ENCODE measurements around the gene RAD54L.
A peak's percentile ranks its signal among the peaks of the same experiment; 100 is the strongest.
"Not testable (repeated sequence)": the region's sequence is repeated elsewhere in the genome, so short reads cannot be mapped to it uniquely, and the experiment has no call there.

RAD54L gene

GRCh38 chr1:46301808-46302640 is 54.5 kb downstream of the RAD54L start:
- peak overlapping the region; percentile 28 for H2AFZ ChIP-seq (ENCODE audit: low read depth, low read length)
- H3K4me1 ChIP-seq (ENCODE audit: insufficient read depth, low read length) = peaks cover 17% of the 10 kb centered on the region
- no peaks in the 10 kb centered on the region for H3K9me3 ChIP-seq (ENCODE audit: low read length)
- no peaks in the 10 kb centered on the region for H3K27me3 ChIP-seq (ENCODE audit: insufficient read depth, low read length)
- peaks cover 15% of the 10 kb centered on the region for H3K36me3 ChIP-seq (ENCODE audit: insufficient read depth, low read length)
- peak overlapping the region; percentile 90 for H3K4me3 ChIP-seq (ENCODE audit: low read length)

DNA sequence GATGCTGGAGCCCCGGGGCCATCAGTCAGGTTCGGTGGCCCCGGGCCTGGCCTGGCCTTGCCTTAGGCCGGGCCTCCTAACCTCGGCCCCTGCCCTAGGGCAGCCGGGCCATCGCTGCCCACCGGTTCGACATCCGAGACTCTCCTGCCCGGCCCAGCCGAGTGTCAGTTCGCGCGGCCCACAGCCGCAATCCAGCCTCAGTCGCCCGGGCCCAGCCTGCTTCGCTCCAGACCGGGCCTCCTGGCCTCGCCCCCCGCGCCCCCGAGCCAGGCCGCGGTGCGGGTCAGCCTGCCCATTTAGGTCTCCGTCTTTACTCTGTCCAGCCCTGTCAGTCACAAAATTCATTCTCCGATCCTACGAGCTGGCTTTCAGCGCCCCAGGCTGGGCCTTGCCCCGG is 55.1 kb downstream of the RAD54L start:
- Histone ChIP-seq H3K4me1 (ENCODE audit: insufficient read depth, low read length) (peaks cover 17% of the 10 kb centered on the region), H3K9me3 (ENCODE audit: low read length) (no peaks in the 10 kb centered on the region), H3K4me3 (ENCODE audit: low read length) (peak overlapping the region; percentile 90), H3K36me3 (ENCODE audit: insufficient read depth, low read length) (peaks cover 15% of the 10 kb centered on the region), H2AFZ (ENCODE audit: low read depth, low read length) (peak overlapping the region; percentile 28), H3K27me3 (ENCODE audit: insufficient read depth, low read length) (no peaks in the 10 kb centered on the region)

- Histone ChIP-seq H3K9me3 (ENCODE audit: low read length) (no peaks in the 10 kb centered on the region), H3K4me1 (ENCODE audit: insufficient read depth, low read length) (peaks cover 17% of the 10 kb centered on the region), H3K36me3 (ENCODE audit: insufficient read depth, low read length) (peaks cover 12% of the 10 kb centered on the region), H3K27me3 (ENCODE audit: insufficient read depth, low read length) (no peaks in the 10 kb centered on the region), H2AFZ (ENCODE audit: low read depth, low read length) (peak within 1 kb of the TSS; percentile 29), H3K4me3 (ENCODE audit: low read length) (peak within 1 kb of the TSS; percentile 90)
These were observed 55.7 kb downstream of the RAD54L start, which contains the start of the genes LRRC41 and UQCRH for GRCh38 chr1:46303038-46303871. Gene LRRC41, minus strand, starts transcription at chr1:46303616. Its CDS starts 294 bp downstream, at chr1:46303322. Gene UQCRH, plus strand, starts transcription at chr1:46303698. Its CDS starts 69 bp downstream, at chr1:46303767.

DNA sequence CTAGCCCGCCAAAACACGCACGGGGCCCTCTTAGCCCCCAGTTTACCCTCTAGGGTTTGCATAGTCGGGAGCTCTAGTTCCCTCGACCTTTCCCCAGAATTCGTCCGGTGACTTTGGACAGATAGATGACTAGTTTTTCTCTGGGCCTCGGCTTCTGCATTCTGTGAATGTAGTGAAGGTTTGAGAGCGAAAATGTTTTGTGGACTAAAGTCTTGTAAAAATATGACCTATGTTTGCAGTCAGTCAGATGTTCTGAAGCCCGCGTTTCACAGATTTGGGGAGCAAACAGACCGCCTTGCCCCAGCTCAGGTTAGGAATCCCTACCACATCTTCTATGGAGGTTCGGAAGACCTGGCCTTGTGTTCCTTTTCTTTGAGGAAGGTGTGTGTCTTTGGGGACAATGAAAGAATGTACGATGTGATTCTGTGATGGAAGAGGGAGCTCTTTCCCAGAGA is 56.3 kb downstream of the RAD54L start:
- H3K4me1 ChIP-seq (ENCODE audit: insufficient read depth, low read length) = peaks cover 17% of the 10 kb centered on the region
- no peaks in the 10 kb centered on the region for H3K27me3 ChIP-seq (ENCODE audit: insufficient read depth, low read length)
- H3K9me3 ChIP-seq (ENCODE audit: low read length) = no peaks in the 10 kb centered on the region
- H3K4me3 ChIP-seq (ENCODE audit: low read length) = peak overlapping the region; percentile 90
- peak overlapping the region; percentile 29 for H2AFZ ChIP-seq (ENCODE audit: low read depth, low read length)
- peaks cover 19% of the 10 kb centered on the region for H3K36me3 ChIP-seq (ENCODE audit: insufficient read depth, low read length)

GRCh38 chr1:46306159-46306530 is 58.6 kb downstream of the RAD54L start:
- H3K9me3 ChIP-seq (ENCODE audit: low read length) = no peaks in the 10 kb centered on the region
- peaks cover 35% of the 10 kb centered on the region for H3K36me3 ChIP-seq (ENCODE audit: insufficient read depth, low read length)
- H3K4me3 ChIP-seq (ENCODE audit: low read length) = no peak overlapping the region
- no peaks in the 10 kb centered on the region for H3K27me3 ChIP-seq (ENCODE audit: insufficient read depth, low read length)
- no peak overlapping the region for H2AFZ ChIP-seq (ENCODE audit: low read depth, low read length)
- H3K4me1 ChIP-seq (ENCODE audit: insufficient read depth, low read length) = peaks cover 8% of the 10 kb centered on the region

GRCh38 chr1:46309401-46310159 is 62.0 kb downstream of the RAD54L start:
- H3K4me1 ChIP-seq (ENCODE audit: insufficient read depth, low read length) = peaks cover 5% of the 10 kb centered on the region
- H3K27me3 ChIP-seq (ENCODE audit: insufficient read depth, low read length) = no peaks in the 10 kb centered on the region
- H2AFZ ChIP-seq (ENCODE audit: low read depth, low read length) = no peak overlapping the region
- H3K9me3 ChIP-seq (ENCODE audit: low read length) = no peaks in the 10 kb centered on the region
- H3K4me3 ChIP-seq (ENCODE audit: low read length) = no peak overlapping the region
- H3K36me3 ChIP-seq (ENCODE audit: insufficient read depth, low read length) = peaks cover 64% of the 10 kb centered on the region

DNA sequence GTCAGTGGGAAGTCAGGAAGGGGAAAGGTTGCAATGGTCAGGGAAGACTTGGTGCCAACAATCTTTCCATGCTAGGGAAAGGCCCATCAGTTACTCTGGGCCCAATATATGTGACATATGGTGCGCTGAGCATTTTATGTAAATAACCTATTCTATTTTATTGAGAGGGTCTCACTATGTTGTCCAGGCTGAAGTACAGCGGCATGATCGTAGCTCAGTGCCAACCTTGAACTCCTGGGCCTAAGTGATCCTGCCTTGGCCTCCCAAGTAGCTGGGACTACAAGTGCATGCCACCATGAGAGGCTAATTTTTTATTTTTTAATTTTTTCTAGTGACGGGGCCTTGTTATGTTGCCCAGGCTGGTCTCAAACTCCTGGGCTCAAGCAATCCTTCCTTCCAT is 62.8 kb downstream of the RAD54L start:
- no peaks in the 10 kb centered on the region for H3K4me1 ChIP-seq (ENCODE audit: insufficient read depth, low read length)
- no peaks in the 10 kb centered on the region for H3K27me3 ChIP-seq (ENCODE audit: insufficient read depth, low read length)
- no peak overlapping the region for H3K4me3 ChIP-seq (ENCODE audit: low read length)
- H2AFZ ChIP-seq (ENCODE audit: low read depth, low read length) = no peak overlapping the region
- H3K36me3 ChIP-seq (ENCODE audit: insufficient read depth, low read length) = peaks cover 69% of the 10 kb centered on the region
- no peaks in the 10 kb centered on the region for H3K9me3 ChIP-seq (ENCODE audit: low read length)

GRCh38 chr1:46315669-46316403 is 68.3 kb downstream of the RAD54L start:
- Histone ChIP-seq H3K9me3 (ENCODE audit: low read length) (no peaks in the 10 kb centered on the region), H3K4me1 (ENCODE audit: insufficient read depth, low read length) (no peaks in the 10 kb centered on the region), H3K4me3 (ENCODE audit: low read length) (no peak overlapping the region), H3K36me3 (ENCODE audit: insufficient read depth, low read length) (peaks cover 54% of the 10 kb centered on the region), H2AFZ (ENCODE audit: low read depth, low read length) (no peak overlapping the region), H3K27me3 (ENCODE audit: insufficient read depth, low read length) (no peaks in the 10 kb centered on the region)

GRCh38 chr1:46317323-46317722 is 69.8 kb downstream of the RAD54L start:
- Histone ChIP-seq H3K9me3 (ENCODE audit: low read length) (no peaks in the 10 kb centered on the region), H3K36me3 (ENCODE audit: insufficient read depth, low read length) (peaks cover 42% of the 10 kb centered on the region), H3K4me1 (ENCODE audit: insufficient read depth, low read length) (no peaks in the 10 kb centered on the region), H2AFZ (ENCODE audit: low read depth, low read length) (no peak overlapping the region), H3K4me3 (ENCODE audit: low read length) (no peak overlapping the region), H3K27me3 (ENCODE audit: insufficient read depth, low read length) (no peaks in the 10 kb centered on the region)

GRCh38 chr1:46319301-46319700 is 71.7 kb downstream of the RAD54L start:
- not testable (repeated sequence) for H3K27me3 ChIP-seq (ENCODE audit: insufficient read depth, low read length); H2AFZ ChIP-seq (ENCODE audit: low read depth, low read length); H3K4me3 ChIP-seq (ENCODE audit: low read length); H3K9me3 ChIP-seq (ENCODE audit: low read length); H3K4me1 ChIP-seq (ENCODE audit: insufficient read depth, low read length)
- H3K36me3 ChIP-seq (ENCODE audit: insufficient read depth, low read length) = peaks cover 25% of the 10 kb centered on the region

DNA sequence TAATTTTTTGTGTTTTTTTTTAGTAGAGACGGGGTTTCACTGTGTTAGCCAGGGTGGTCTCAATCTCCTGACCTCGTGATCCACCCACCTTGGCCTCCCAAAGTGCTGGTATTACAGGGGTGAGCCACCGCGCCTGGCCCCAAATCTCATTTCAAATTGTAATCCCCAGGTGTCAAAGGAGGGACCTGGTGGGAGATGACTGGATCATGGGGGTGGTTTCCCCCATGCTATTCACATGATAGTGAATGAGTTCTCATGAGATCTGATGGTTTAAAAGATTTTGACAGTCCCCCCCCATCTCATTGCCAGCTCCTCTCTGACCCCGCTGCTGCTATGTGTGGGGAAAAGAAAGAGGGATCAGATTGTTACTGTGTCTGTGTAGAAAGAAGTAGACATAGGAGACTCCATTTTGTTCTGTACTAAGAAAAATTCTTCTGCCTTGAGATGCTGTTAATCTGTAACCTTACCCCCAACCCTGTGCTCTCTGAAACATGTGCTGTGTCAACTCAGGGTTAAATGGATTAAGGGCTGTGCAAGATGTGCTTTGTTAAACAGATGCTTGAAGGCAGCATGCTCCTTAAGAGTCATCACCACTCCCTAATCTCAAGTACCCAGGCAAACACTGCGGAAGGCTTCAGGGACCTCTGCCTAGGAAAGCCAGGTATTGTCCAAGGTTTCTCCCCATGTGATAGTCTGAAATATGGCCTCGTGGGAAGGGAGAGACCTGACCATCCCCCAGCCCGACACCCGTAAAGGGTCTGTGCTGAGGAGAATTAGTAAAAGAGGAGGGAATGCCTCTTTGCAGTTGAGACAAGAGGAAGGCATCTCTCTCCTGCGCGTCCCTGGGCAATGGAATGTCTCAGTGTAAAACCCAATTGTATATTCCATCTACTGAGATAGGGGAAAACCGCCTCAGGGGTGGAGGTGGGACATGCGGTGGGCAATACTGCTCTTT is 72.7 kb downstream of the RAD54L start:
- not testable (repeated sequence) for H3K9me3 ChIP-seq (ENCODE audit: low read length); H2AFZ ChIP-seq (ENCODE audit: low read depth, low read length); H3K4me1 ChIP-seq (ENCODE audit: insufficient read depth, low read length); H3K4me3 ChIP-seq (ENCODE audit: low read length); H3K27me3 ChIP-seq (ENCODE audit: insufficient read depth, low read length)
- peaks cover 18% of the 10 kb centered on the region for H3K36me3 ChIP-seq (ENCODE audit: insufficient read depth, low read length)
